ENCODE results near the gene TXK.

DNA sequence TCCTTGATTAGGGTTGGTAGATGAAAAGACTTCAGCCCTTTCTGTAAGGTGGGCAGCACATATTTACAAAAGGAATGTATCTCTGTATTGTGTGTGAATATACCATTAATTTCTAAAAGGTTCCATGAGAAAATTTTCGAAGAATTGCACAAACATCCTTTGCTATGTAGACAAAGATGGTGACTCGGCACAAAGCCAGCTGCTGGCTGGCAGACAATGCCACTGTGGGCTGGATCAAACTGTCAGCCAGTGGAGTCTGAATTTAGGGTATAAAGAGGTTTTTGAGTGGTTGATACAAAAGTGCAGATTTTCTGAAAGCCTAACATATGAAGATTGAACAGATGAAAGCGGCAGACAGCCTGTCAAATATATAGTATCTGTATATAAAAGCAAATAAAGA, 5.6 kb upstream of the TXK start:
- no peak for TF ChIP-seq CTCF (IDR thresholded peaks at IDR 0.05)
- TF ChIP-seq EP300 (IDR thresholded peaks at IDR 0.05), result no peak

All from upper lobe of left lung (tissue), 4 donors.